Measurements from ENCODE around the gene NXPH4.

The NXPH4 gene

DNA sequence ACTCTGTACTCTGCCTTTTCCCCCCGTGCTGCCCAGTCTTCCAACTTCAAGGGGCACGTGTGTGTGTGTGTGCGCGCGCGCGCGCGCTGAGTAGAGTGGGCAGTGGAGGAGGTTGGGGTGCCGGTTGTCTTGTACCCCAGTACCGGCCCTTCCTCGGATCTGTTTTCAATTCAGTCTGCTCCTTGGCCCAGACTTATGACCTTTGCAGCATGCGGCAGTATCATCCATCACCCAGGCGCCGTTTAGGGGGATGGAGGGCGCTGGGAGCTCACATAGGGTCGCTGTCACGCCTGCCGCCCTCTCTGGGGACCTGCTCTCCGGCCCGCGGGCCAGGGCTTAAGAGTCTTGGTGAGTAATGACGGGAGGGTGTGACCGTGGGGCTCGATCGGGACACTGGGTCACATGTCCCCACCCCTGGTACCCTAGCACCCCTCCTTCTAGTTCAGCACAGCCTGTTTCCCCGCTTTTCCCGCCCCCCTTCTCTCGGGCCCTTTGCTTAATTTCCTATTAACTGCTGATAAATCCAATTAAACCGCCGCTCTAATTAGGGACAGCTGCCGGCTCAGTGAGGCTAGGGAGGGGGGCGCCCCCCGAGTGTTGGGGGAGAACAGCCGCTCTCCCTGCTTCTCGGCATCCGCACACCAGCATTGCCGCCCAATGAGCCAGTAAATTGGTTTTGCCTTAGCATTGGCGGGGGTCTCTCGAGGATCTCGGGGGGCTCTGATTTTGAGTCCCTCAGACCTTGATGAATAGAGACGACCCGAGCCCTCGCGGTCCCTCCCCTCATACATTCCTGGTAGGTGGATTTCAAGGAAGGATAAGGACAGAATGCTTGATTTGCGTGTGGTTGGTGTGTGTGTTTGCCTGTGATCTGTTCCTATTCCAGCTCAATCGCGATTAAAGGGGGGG, 25.1 kb downstream of the NXPH4 start:
- in situ Hi-C loops (cut with HindIII; ENCODE audit: low sequenced_read_pairs): no loop called here

DNA sequence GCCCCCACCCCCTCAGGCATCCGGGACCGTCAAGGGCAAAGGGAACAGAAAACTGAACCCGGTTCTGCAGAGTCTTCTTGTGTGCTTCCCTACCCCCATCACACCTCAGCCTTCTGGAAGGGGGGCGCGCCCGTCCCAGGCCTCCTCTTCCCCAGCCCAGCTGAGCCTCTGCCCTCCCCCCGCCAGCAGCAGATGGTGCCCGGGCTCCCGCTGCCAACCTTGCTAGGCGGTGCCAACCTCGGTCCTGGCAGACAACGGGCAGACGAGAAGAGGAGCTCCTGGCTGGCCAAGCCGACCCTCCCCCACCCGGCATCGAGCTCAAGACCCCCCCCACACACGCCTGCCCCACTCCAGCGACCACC, 25.7 kb downstream of the NXPH4 start:
- in situ Hi-C loops (cut with HindIII; ENCODE audit: low sequenced_read_pairs): no loop called here

DNA sequence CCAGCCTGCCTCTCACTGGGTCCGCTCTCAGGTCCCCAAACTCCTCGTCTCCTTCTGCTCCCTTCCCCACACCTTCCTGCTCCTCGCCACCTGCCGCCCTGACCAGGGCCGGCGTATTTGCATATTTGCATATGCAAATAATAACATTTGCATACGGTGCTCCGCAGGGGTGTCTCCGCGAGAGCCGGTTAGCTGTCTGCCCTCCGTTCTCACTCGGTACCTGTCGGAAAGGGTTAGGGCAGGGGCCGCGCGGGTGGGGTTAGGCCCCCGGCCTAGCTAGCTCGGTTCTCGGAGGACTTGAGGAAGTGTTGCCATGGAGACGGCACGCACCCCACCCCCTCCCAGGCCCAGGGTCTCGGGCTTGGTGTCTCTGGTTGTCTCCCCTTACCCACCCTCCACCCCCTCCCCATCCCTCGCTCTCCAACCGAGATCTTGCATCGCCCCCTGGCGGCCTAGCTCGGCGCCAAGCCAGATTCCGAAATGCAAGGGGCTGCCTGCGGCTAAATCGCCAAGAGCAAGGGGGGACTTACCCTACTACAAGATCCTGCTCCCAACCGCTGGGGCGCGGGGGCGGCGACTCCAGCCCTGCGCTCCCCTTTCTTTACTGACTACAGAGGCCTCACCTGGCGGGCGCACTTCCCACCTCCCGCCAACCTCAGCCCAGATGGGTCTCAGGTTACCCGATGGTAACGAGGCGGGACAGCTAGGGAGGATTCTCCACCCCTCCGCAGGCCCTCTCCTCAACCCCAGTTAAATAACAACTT, 26.3 kb downstream of the NXPH4 start:
- in situ Hi-C loops (cut with HindIII; ENCODE audit: low sequenced_read_pairs): no loop called here

DNA sequence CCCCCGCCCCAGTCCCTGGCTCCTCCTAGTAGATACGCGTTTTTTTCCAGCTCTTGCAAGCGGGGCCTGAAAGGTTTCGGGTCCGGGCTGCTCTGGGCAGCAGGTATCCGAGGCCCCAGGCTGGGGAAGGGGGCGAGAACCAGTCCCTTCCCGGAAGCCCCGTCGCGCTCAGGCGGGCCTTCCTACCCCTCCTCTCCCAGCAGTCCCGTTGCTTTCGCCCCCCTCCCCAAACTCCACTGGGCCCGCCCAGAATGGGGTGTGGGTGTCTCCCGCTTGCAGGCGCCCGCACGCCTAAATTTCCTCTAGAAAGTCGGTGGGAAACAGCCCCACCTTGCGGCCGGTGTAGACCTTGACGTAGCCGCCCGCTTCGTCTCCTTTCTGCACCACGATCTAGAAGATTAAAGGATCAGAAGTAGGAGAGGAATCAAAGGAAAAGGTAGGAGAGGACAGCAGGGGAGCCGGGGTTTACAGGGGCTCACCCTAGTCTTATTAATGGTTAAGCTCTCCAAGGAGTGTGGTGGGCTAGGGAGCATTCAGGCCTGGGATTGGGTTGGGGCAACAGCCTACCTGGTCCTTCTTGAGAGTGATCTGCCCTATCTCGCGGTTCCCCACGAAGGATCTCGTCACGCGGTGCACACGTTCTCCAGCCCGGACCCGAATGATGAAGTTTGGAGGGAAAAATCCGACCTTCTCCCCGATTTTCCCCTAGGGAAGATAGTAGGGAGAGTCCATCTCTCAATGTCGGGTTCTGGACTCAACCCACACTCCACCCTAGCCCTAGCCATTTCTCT, 27.1 kb downstream of the NXPH4 start:
- in situ Hi-C loops (cut with HindIII; ENCODE audit: low sequenced_read_pairs): no loop called here

DNA sequence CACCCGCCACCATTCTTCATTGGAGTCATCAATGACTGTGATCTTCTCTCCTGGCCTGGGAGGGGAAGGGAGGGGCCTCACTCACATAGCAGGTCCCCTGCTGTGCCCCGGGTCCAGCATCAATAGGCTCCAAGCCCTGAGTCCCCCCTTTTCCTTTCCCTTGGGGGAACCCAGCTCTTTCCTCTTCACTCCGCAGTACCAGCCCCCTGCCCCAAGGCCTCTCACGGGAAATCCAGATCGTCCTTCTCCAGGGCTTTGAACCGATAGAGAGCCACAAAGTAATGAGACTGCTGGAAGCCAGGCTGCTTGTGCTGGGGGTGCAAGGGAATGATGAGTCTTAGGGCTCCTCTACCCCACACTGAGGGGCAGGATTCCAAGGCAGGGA, 27.7 kb downstream of the NXPH4 start:
- in situ Hi-C loops (cut with HindIII; ENCODE audit: low sequenced_read_pairs): no loop called here

DNA sequence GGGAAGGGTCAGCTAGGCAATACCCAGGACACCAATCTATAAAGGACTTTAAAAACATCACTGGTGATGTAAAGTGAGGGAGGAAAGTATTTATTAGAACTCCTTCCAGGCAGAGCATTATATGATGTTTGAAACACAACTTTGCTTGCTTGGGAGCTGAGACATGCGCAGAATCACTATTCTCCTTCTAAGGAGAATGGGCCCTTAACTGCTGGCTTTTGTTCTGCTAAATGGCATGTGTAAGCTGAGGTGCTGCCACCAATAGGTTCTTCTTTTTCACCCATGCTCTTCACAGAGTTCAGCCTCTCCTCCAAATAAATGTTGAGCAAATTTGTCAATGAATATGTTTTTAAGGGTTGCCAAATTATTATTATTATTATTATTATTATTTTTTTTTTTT, 30.4 kb downstream of the NXPH4 start:
- in situ Hi-C loops (cut with HindIII; ENCODE audit: low sequenced_read_pairs): no loop called here

DNA sequence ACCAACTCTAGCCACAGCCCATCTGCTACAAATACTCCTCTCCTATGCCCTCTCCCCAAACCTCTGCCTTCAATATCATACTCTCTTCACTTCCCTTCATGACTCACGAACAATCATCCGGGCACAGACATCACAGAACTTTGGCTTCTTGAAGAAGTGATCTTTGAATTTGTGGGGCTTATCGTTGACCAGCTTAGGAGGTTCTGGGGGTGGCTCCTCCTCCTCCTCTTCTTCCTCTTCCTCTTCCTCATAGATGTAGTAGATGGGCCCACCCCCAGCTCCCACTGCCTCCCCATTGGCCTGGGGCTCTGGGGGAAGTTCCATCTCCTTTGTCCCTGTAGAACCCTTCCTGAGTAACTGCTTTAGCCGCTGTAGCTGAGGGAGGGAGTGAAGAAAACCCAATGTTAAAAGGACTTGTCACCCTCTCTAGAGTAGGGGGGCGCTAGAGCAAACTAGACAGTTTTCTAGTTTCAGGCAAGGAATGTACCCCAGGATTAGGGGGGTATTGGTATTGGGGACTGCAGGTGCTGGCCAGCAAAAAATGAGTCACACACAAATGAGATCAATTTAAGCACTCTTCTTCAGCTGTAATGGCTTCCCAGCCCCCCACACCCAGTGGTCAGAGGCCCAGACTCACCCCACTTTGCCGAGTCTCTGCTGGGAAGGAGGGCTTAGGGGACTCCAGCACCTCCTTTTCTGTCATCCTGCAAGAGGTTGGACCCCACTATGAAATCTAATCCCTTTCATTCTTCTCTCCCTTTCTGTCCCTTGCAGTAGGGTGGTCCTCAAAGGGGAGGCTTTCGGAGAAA, 32.5 kb downstream of the NXPH4 start:
- in situ Hi-C loops (cut with HindIII; ENCODE audit: low sequenced_read_pairs): no loop called here

DNA sequence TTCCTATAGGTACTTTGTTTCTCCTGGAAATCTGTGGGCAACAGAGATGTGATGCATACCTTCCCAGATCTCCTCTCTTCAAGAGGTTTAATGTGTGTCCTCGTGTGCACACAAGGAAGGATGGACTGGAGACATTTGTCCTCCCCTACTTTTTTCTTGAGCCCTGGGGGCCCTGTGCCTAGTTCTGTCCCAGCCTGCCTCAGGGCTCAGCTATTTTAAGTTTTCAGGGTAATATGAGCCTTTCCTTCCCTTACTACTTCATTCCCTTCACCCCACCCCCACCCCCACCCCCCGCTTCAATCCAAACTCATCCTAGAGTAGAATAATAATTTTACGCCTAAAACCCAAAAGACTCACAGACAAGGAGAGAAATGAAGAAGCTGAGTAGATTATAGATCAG, 33.9 kb downstream of the NXPH4 start:
- in situ Hi-C loops (cut with HindIII; ENCODE audit: low sequenced_read_pairs): no loop called here

DNA sequence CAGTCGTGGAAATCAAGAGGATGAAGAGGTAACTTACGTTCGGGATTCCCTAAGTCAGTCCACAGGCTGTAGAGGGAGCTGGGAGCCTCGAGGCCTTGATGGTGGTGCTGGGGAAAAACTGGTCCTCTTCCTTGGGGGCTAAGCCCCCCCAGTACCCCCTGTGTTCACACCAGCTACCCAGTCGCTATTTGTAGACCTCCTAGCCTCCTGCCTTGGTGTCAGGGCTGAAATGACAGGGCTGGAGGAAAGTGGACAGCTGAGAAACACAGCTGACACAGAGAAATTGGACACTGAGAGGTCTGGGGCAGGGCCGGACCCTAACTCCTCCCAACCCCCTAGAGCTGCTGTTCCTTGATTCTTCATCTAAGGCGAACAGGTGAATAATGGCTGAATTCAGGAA, 34.4 kb downstream of the NXPH4 start, which contains the start of gene STAC3:
Gene STAC3, minus strand, starts transcription at position 232 of the 400 bp plus-strand sequence. CDS start 1,551 bp downstream, outside the sequence.
- in situ Hi-C loops (cut with HindIII; ENCODE audit: low sequenced_read_pairs): no loop called here

DNA sequence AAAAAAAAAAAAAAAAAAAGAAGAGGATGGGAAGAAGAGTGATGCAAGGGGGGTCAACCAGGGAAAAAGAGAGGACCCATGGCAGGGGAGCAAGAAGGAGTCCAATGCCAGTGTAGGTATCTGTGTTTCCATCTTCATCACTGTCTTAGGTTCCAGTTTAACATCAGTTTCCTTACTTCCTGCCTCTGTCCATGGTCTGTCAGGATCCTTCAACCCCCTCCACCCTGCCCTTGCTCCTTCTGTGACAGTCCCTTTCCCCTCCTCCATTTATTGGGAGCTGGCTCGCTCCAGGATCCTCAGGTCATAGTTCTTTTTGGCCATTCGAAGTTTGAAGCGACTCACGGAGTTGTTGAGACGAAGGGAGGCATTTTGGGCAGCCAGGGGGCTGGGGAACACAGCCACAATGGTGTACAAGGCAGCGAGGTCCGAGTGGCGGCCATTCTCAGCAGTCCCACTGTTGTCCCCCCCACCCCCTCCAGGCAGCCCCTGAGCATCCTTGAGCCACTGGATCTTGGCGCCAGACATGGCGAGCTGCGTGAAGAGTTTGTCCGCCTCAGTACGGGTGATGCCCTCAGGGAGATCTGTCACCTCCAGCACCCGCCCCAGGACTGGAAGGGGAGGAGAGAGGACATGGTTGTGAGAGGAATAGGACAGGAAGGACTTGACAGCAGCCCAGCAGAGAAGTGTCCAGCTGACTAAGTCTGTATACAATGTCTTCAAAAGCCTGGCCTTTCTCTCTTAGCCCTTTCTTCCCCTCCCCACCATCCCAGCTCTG, 38.1 kb downstream of the NXPH4 start:
- in situ Hi-C loops (cut with HindIII; ENCODE audit: low sequenced_read_pairs): no loop called here

DNA sequence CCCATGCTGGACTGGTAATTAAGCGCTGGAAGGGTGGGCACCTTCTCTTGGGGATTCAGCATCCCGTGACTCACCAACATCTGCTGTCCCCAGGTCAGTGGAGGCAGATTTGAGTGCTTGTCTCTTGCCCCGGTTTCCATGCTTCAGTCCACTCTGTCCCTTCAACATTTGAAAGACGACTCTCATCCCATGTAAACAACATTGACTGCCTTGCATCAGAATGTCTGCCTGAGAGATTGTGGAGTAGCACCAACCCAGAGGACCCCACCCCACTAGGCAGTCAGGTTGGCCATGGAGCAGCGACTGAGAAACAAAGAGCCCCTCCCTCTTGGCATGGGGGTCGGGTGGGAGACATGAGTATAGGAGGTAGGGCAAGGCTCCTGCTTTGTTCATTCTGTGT, 39.3 kb downstream of the NXPH4 start:
- in situ Hi-C loops (cut with HindIII; ENCODE audit: low sequenced_read_pairs): no loop called here

DNA sequence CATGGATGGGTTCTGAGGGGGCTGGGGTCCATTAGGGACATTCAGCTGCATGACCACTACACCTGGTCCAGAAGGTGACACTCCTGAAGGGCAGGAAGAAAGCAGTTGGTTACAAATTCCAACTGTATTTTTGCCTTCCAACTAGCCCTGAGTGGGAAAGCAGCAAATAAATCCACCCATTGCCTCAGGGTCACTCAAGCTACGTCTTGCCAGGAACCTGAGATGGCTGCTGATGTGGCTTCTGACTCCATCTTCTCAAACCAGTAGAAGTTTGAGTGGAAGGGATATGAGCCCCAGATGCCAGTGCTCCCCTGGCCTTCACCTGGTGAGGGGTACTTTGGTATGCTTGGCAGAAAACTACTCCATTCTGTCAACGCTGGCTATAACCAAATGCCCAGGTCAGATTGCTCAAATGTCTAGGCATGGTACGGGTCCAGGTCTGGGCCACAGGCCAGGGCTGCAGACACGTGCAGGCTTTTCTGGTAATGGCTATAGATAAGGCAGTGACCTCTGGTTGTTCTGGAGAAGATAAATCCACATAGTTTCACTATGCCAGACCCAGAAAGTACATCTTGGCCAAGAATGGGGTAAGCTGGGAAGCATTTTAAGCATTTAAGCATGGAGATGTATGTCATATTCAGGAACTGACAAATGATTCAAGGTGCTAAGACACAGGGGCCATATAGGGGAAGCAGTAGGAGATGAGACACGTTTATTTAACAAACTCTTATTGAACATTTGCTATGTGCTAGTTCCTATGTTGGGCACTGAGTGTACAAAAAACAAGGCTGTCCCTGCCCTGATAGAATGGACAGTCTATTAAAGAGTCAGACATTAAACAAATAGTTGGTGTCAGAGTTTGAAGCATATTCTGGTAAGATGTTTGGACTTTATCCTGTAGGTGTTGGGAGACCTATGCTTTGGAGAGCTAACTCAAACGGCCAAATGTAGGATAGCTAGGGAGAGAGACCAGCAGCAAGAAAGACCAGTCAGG, 42.7 kb downstream of the NXPH4 start:
- in situ Hi-C loops (cut with HindIII; ENCODE audit: low sequenced_read_pairs): no loop called here

DNA sequence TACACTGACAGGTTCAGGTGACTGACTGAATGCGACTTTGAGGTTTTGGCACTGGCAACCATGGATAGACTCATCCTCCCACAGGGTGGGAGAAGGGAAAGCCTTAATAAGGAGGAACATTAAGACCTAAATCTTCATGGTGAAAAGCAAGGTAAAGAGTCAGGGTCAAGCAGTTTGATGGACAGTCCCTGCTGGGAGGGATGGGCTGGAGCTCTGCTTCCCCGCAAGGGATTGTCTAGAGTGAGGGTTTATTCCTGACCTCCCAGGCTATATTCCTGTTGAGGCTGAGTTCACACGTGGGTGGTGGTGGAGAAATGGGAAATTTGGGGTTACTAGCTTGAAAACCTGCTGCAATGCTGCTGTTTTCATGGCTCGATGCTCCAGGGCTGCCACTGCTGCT, 43.8 kb downstream of the NXPH4 start:
- in situ Hi-C loops (cut with HindIII; ENCODE audit: low sequenced_read_pairs): no loop called here

DNA sequence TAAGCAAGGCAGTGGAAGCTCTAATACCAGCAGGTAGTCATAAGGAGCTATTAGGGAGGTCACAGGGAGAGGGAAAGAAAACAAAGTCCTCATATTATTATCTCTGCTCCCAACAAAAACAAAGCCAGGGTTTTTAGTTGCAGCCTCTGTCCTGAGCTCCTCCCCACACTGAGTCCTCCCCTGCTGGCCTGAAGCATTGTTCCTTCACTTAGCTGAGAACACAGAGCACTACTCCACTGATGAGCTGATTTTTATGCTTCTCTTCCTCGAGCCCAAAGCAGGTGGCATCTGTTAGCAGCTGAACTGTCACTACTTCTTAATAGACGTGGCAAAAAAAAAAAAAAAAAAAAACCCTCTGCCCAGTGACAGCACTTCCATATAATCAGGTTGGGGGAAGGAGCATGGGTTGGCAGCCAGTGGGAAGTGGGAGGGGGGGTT, 44.9 kb downstream of the NXPH4 start:
- in situ Hi-C loops (cut with HindIII; ENCODE audit: low sequenced_read_pairs): no loop called here

DNA sequence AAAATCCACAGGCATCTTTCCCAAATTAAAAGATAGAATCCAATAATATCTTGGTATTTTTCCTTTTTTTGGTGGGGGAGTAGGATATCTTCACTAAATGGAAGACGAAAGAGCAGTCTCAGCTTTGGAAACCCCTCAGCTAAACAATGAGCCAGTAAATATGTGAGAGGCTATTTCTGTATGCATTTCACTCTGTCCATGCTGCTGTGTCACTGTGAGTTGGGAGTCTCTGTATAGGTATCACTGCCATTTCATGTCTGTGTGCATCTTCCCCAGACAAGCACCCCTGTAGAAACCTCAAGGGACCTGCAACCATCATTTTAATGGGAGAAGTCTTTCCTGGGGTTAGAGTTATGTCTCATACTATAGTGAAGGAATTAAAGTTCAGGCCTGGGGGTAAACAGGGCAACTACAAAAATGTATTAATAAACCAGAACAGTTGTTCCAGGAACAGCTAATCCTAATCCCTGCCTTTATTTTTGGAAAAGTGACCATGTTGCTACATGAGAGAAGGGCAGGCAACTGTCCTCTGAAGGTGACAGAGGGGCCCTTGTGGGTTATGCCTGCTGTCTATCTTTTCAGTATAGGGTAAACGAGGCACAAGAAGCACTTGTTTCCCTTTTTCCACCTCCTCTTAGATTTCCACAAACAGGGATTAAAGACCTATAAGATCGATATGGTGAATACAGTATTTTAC, 45.7 kb downstream of the NXPH4 start:
- in situ Hi-C loops (cut with HindIII; ENCODE audit: low sequenced_read_pairs): no loop called here

DNA sequence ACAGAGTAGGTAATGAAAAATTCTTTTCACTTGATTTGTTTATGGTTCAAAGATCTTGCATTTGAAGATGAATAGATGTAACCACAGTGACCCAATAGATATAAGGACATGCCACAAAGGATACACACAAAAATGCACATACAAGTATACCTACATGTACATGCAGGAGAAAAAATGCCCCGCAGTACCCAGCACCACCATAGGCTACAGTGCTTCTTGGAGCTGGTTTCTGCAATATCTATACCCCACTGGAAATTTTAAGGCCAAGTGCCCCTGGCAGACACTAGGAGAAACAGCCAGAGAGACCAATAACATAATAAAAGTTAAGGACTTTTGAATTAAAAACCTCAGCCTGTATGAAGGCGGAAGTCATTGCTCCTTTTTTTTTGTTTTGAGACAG, 46.5 kb downstream of the NXPH4 start:
- in situ Hi-C loops (cut with HindIII; ENCODE audit: low sequenced_read_pairs): no loop called here

DNA sequence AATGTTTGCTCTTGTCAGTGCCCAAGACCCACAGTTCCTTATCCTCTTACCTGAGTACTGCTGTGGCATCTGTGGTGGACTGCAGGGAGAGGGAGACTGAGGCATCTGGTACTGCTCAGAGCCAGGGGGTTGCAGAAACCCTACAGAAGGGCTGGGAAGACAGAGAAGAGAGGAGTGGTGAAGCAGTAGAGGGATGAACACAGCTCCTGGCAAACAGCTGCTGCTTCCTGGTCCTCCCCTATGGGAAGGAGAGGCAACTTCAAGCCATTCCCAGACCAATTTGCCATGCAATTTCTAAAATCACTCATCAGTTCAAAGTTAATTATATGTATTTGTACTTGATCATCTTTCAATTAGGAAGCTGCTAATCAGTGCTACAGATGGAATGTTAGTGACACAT, 50.1 kb downstream of the NXPH4 start:
- in situ Hi-C loops (cut with HindIII; ENCODE audit: low sequenced_read_pairs): no loop called here

DNA sequence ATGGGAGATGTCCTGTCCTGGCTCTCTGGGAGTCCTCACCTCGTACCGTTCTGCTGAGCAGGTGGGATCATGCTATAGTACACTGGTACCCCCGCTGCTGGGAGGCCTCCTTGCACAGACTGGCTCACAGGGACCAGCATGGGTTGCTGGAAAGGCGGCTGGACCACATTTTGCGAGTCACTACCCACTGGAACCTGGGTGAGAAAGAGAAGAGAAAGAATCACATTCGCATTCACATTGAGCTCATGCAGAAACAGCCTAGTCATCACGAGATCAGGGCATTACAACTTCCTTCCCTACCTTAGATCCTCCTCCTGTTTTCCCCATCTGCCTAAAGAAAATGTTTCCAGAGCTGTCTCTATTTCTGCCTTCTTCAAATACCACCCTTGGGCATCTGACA, 51.7 kb downstream of the NXPH4 start:
- in situ Hi-C loops (cut with HindIII; ENCODE audit: low sequenced_read_pairs): no loop called here

Measured in endothelial cell of hepatic sinusoid (primary cell).